Fibroblast of gingiva (primary cell): ENCODE measurements around the gene LBX2.
A peak's percentile ranks its signal among the peaks of the same experiment; 100 is the strongest.
"Not testable (repeated sequence)": the region's sequence is repeated elsewhere in the genome, so short reads cannot be mapped to it uniquely, and the experiment has no call there.

Experiments used
- DNase-seq: peaks from one replicate; pipeline ENCODE4 v3.0.0-alpha.2; 2011; ENCODE audit warnings: low read depth

Gene LBX2

GRCh38 chr2:74503506-74504475, 4.4 kb upstream of the LBX2 start:
- no peak for DNase-seq

- peak; percentile 79 for DNase-seq
Observed at GRCh38 chr2:74502720-74503505, 3.5 kb upstream of the LBX2 start.

GRCh38 chr2:74502147-74502719, 2.8 kb upstream of the LBX2 start:
- no peak for DNase-seq

- DNase-seq: no peak
Observed at GRCh38 chr2:74501335-74502071, 2.1 kb upstream of the LBX2 start.

GRCh38 chr2:74500578-74500946, 1.2 kb upstream of the LBX2 start:
- DNase-seq: no peak

GRCh38 chr2:74499940-74500577, 656 bp upstream of the LBX2 start:
- no peak for DNase-seq

- DNase-seq: no peak
Observed at GRCh38 chr2:74498500-74499266, 720 bp downstream of the LBX2 start.

- no peak for DNase-seq
Observed at GRCh38 chr2:74497777-74498499, 1.5 kb downstream of the LBX2 start.

GRCh38 chr2:74496997-74497776, 2.2 kb downstream of the LBX2 start:
- DNase-seq: no peak

GRCh38 chr2:74495440-74495839, 4.0 kb downstream of the LBX2 start:
- no peak for DNase-seq

- no peak for DNase-seq
Observed at GRCh38 chr2:74493546-74493945, 5.9 kb downstream of the LBX2 start.

- DNase-seq: no peak
Observed at GRCh38 chr2:74491648-74492544, 7.5 kb downstream of the LBX2 start.

GRCh38 chr2:74489906-74490305, 9.5 kb downstream of the LBX2 start:
- DNase-seq: no peak

- no peak for DNase-seq
Observed at GRCh38 chr2:74488643-74489481, 10.5 kb downstream of the LBX2 start.

- no peak for DNase-seq
Observed at GRCh38 chr2:74486141-74486540, 13.3 kb downstream of the LBX2 start.

GRCh38 chr2:74483675-74484164, 15.7 kb downstream of the LBX2 start:
- not testable (repeated sequence) for DNase-seq
